Muscle of leg (tissue), 11 donors: ENCODE results near the gene NUTF2. TPM values are rescaled to one million over a fixed set of nuclear protein-coding genes. Genes with fewer than 3 reads are reported as not detected.
A peak's percentile ranks its signal among the peaks of the same experiment; 100 is the strongest.

Source experiments
- DNase-seq: peaks from one replicate; pipeline ENCODE4 v3.0.0; 2013
- H3K27ac ChIP-seq: one replicate; pipeline ENCODE4 v1.5.1; 2013; ENCODE audit warnings: mild to moderate bottlenecking, low read length, control low read depth
- H3K27me3 ChIP-seq: one replicate; pipeline ENCODE4 v1.6.1; 2013; ENCODE audit warnings: low read length; ENCODE audit not compliant: control insufficient read depth, insufficient read depth
- H3K36me3 ChIP-seq: one replicate; pipeline ENCODE4 v1.6.1; 2013; ENCODE audit warnings: low read length; ENCODE audit not compliant: control insufficient read depth, insufficient read depth
- H3K4me1 ChIP-seq: one replicate; pipeline ENCODE4 v1.6.1; 2013; ENCODE audit warnings: low read length; ENCODE audit not compliant: control insufficient read depth, insufficient read depth
- H3K4me3 ChIP-seq: one replicate; pipeline ENCODE4 v1.5.1; 2013; ENCODE audit warnings: low read length, control low read depth
- H3K9me3 ChIP-seq: replicated peaks from 2 replicates; pipeline ENCODE4 v1.6.1; 2013; ENCODE audit warnings: low read depth, low read length; ENCODE audit not compliant: control insufficient read depth
- WGBS: methylation state at CpG from one replicate; pipeline ENCODE4 v1.1.5; 2013; ENCODE audit warnings: missing lambda C conversion rate; ENCODE audit not compliant: insufficient coverage; 5-methylcytosine and 5-hydroxymethylcytosine counted together
- polyA plus RNA-seq, 8 donors: library from polyadenylated mRNA; unstranded; fragments of 120-200 nt; gene quantifications; one replicate each; pipeline versions ENCODE4 v1.2.1 to v1.2.3, GENCODE V29; 2013; ENCODE audit warnings: inconsistent platforms in 1 of 8, low replicate concordance in 1 of 8; ENCODE audit not compliant: insufficient read length in 8 of 8, insufficient read depth in 1 of 8
- total RNA-seq: library from RNA; stranded (reverse); fragments of 120-200 nt; gene quantifications from one replicate; pipeline ENCODE4 v1.2.4, GENCODE V29; 2013

The NUTF2 gene
- total and polyA plus RNA-seq, 9 donors = 47.8 to 136 (median 128) TPM

GRCh38 chr16:67892899-67893742 is 46.4 kb downstream of the NUTF2 start, which contains the start of gene PSKH1:
TSS of gene PSKH1 (plus strand) at chr16:67893254. CDS start at chr16:67908750, 15,496 bp downstream.
- Histone ChIP-seq H3K4me1 (peaks cover 23% of the 10 kb centered on the region), H3K27ac (peak within 1 kb of the TSS; percentile 94), H3K27me3 (no peaks in the 10 kb centered on the region), H3K36me3 (no peaks in the 10 kb centered on the region), H3K4me3 (peak within 1 kb of the TSS; percentile 99), H3K9me3 (no peaks in the 10 kb centered on the region)
- DNase-seq = peak; percentile 98
- WGBS = under 1% methylated on average over 86 of the region's 90 CpGs

GRCh38 chr16:67893743-67894399 is 47.1 kb downstream of the NUTF2 start:
- peaks cover 18% of the 10 kb centered on the region for H3K4me1 ChIP-seq

GRCh38 chr16:67897231-67897630 is 50.5 kb downstream of the NUTF2 start:
- WGBS = no CpG with 5 or more reads among the region's 3 CpGs
- Histone ChIP-seq H3K27ac (no peak overlapping the region), H3K4me1 (peaks cover 28% of the 10 kb centered on the region)

More at GRCh38 chr16:67893743-67894399, 47.1 kb downstream of the NUTF2 start:
- Histone ChIP-seq H3K27me3 (no peaks in the 10 kb centered on the region), H3K27ac (peak overlapping the region; percentile 94), H3K9me3 (no peaks in the 10 kb centered on the region), H3K4me3 (peak overlapping the region; percentile 99), H3K36me3 (no peaks in the 10 kb centered on the region)
- DNase-seq = no peak
- 19% methylated on average over 3 of the region's 14 CpGs for WGBS

GRCh38 chr16:67901734-67902133 is 55.0 kb downstream of the NUTF2 start:
- Histone ChIP-seq H3K4me3 (no peak overlapping the region), H3K36me3 (peaks cover 17% of the 10 kb centered on the region), H3K9me3 (no peaks in the 10 kb centered on the region), H3K27me3 (no peaks in the 10 kb centered on the region), H3K4me1 (peaks cover 11% of the 10 kb centered on the region), H3K27ac (no peak overlapping the region)
- no peak for DNase-seq
- WGBS = 100% methylated on average over 1 of the region's 5 CpGs

More at GRCh38 chr16:67897231-67897630, 50.5 kb downstream of the NUTF2 start:
- Histone ChIP-seq H3K4me3 (no peak overlapping the region), H3K27me3 (no peaks in the 10 kb centered on the region), H3K9me3 (no peaks in the 10 kb centered on the region), H3K36me3 (peaks cover 9% of the 10 kb centered on the region)
- peak; percentile 56 for DNase-seq

GRCh38 chr16:67902831-67903230 is 56.1 kb downstream of the NUTF2 start:
- Histone ChIP-seq H3K27me3 (no peaks in the 10 kb centered on the region), H3K9me3 (no peaks in the 10 kb centered on the region), H3K36me3 (peaks cover 17% of the 10 kb centered on the region), H3K4me3 (no peak overlapping the region), H3K4me1 (peaks cover 11% of the 10 kb centered on the region), H3K27ac (peak overlapping the region; percentile 45)
- WGBS = 83% methylated on average over 1 of the region's 4 CpGs
- DNase-seq = no peak

- H3K4me1 ChIP-seq = peaks cover 11% of the 10 kb centered on the region
- no peaks in the 10 kb centered on the region for H3K9me3 ChIP-seq
- no peaks in the 10 kb centered on the region for H3K27me3 ChIP-seq
- 85% methylated on average over 7 of the region's 11 CpGs for WGBS
- H3K27ac ChIP-seq = no peak overlapping the region
- H3K4me3 ChIP-seq = no peak overlapping the region
- no peak for DNase-seq
- H3K36me3 ChIP-seq = peaks cover 45% of the 10 kb centered on the region
These were observed 60.9 kb downstream of the NUTF2 start for GRCh38 chr16:67907397-67908180.

GRCh38 chr16:67909056-67909742 is 62.5 kb downstream of the NUTF2 start:
- Histone ChIP-seq H3K27me3 (no peaks in the 10 kb centered on the region), H3K9me3 (no peaks in the 10 kb centered on the region), H3K36me3 (peaks cover 43% of the 10 kb centered on the region), H3K4me1 (peaks cover 11% of the 10 kb centered on the region), H3K4me3 (no peak overlapping the region), H3K27ac (peak overlapping the region; percentile 47)
- DNase-seq = no peak
- 92% methylated on average over 35 of the region's 36 CpGs for WGBS

GRCh38 chr16:67910158-67910557 is 63.4 kb downstream of the NUTF2 start:
- Histone ChIP-seq H3K27me3 (no peaks in the 10 kb centered on the region), H3K4me1 (peaks cover 15% of the 10 kb centered on the region), H3K9me3 (no peaks in the 10 kb centered on the region), H3K4me3 (no peak overlapping the region), H3K27ac (peak overlapping the region; percentile 47), H3K36me3 (peaks cover 43% of the 10 kb centered on the region)
- 73% methylated on average over 2 of the region's 2 CpGs for WGBS
- peak; percentile 83 for DNase-seq

GRCh38 chr16:67914758-67915495 is 68.2 kb downstream of the NUTF2 start:
- Histone ChIP-seq H3K36me3 (peaks cover 60% of the 10 kb centered on the region), H3K27me3 (no peaks in the 10 kb centered on the region), H3K4me1 (peaks cover 56% of the 10 kb centered on the region), H3K4me3 (no peak overlapping the region), H3K9me3 (no peaks in the 10 kb centered on the region), H3K27ac (no peak overlapping the region)
- DNase-seq = no peak
- 63% methylated on average over 2 of the region's 7 CpGs for WGBS
